HEK293T (cell line): ENCODE data around the gene LRRK1.

Experiments
- BHLHE40 ChIP-seq: fragments of 450-650 bp; IDR thresholded peaks from 2 replicates; pipeline ENCODE4 v1.6.1; 2016; ENCODE audit warnings: mild to moderate bottlenecking, moderate library complexity, borderline replicate concordance
- CTBP1 ChIP-seq: fragments of 450-650 bp; IDR thresholded peaks from 2 replicates; pipeline ENCODE4 v1.6.1; 2016; ENCODE audit warnings: borderline replicate concordance
- FOXK2 ChIP-seq: fragments of 450-650 bp; IDR thresholded peaks from 2 replicates; pipeline ENCODE4 v1.6.1; 2016; ENCODE audit warnings: mild to moderate bottlenecking
- FOXM1 ChIP-seq: fragments of 450-650 bp; IDR thresholded peaks from 2 replicates; pipeline ENCODE4 v1.6.1; 2017; ENCODE audit warnings: mild to moderate bottlenecking, borderline replicate concordance
- LEF1 ChIP-seq: fragments of 450-650 bp; IDR thresholded peaks from 2 replicates; pipeline ENCODE4 v1.6.1; 2017; ENCODE audit warnings: mild to moderate bottlenecking, borderline replicate concordance
- NFRKB ChIP-seq: fragments of 450-650 bp; IDR thresholded peaks from 2 replicates; pipeline ENCODE4 v1.6.1; 2016; ENCODE audit warnings: mild to moderate bottlenecking, moderate library complexity
- SP1 ChIP-seq: fragments of 450-650 bp; IDR thresholded peaks from 2 replicates; pipeline ENCODE4 v1.6.1; 2017
- SUZ12 ChIP-seq: fragments of 450-650 bp; IDR thresholded peaks from 2 replicates; pipeline ENCODE4 v1.6.1; 2016; ENCODE audit warnings: mild to moderate bottlenecking
- ZNF384 ChIP-seq: fragments of 450-650 bp; IDR thresholded peaks from 2 replicates; pipeline ENCODE4 v1.6.1; 2016

DNA sequence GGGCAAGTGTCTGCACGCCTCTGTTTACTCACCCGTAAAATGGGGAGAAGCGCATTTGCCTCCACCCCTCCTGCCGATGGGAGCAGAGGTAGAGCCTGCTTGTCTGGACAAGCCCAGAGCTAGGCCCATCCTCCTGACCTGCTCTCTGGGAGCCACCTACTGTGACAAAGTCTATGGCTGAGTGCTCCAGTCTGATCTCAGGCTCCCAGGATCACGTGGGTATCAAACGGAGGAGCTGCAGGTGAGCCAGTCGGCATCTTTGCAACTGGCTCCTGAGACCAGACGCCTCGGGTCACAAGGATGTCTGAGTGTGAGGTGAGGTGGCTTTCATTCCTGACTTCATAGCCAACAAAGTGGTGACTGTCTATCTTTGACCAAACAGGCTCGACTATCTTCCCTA, 41.6 kb upstream of the LRRK1 start:
- TF ChIP-seq LEF1 (no peak), FOXK2 (no peak), BHLHE40 (no peak), SP1 (no peak), CTBP1 (no peak), NFRKB (no peak), ZNF384 (no peak), FOXM1 (no peak), SUZ12 (no peak)
